ENCODE results near the gene RABL3.

DNA sequence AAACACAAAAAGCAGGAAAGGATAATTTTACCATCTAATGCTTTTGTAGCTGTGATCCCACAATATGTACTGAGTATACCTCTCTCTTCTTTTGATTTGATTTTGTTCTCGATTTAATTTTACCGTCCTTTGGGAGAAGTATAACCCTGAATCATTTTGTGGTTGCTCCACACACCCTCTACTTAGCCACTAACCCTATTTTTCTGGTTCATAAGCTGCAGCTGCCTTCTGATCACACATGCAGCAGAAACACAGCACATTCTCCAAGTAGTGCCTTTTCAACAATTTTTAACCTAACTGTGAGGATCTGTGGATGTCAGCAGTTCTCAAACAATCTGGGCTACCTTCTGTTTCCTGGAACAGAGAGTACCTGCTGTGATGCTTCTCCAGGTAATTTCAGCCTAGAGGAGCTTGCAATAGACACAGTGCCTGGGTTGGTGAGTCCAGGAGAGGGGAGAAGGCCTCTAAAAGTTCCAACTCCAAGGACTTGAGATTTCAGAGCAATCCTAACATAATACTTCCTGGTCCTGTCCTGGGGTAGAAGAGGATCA lies 100.5 kb downstream of the RABL3 start:
- TF ChIP-seq ZNF468 (CRISPR knock-in tag; IDR thresholded peaks at IDR 0.05), result no peak
- no peak for TF ChIP-seq ZZZ3 (CRISPR knock-in tag; IDR thresholded peaks at IDR 0.05; ENCODE audit: borderline replicate concordance)
- TF ChIP-seq CTCF (CRISPR knock-in tag; IDR thresholded peaks at IDR 0.05), result no peak
- TF ChIP-seq HBP1 (CRISPR knock-in tag; IDR thresholded peaks at IDR 0.05; ENCODE audit: low read depth), result no peak
- no peak for TF ChIP-seq TAF1 (CRISPR knock-in tag; IDR thresholded peaks at IDR 0.05)
- no peak for TF ChIP-seq SMC3 (IDR thresholded peaks at IDR 0.05; ENCODE audit: low read length)
- no peak for TF ChIP-seq CREM (IDR thresholded peaks at IDR 0.05)
- no peak for TF ChIP-seq CREM (CRISPR knock-in tag; IDR thresholded peaks at IDR 0.05)
- TF ChIP-seq EP300 (IDR thresholded peaks at IDR 0.05; ENCODE audit: low read depth in 2 of 2, low read length in 2 of 2), result no peak
- no peak for TF ChIP-seq EP300 (CRISPR knock-in tag; IDR thresholded peaks at IDR 0.05; ENCODE audit: borderline replicate concordance)
- TF ChIP-seq, protein P1, sequence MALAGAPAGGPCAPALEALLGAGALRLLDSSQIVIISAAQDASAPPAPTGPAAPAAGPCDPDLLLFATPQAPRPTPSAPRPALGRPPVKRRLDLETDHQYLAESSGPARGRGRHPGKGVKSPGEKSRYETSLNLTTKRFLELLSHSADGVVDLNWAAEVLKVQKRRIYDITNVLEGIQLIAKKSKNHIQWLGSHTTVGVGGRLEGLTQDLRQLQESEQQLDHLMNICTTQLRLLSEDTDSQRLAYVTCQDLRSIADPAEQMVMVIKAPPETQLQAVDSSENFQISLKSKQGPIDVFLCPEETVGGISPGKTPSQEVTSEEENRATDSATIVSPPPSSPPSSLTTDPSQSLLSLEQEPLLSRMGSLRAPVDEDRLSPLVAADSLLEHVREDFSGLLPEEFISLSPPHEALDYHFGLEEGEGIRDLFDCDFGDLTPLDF (CRISPR knock-in tag; IDR thresholded peaks at IDR 0.05), result no peak
- no peak for TF ChIP-seq ZFP36 (IDR thresholded peaks at IDR 0.05; ENCODE audit: borderline replicate concordance, low read depth, low read length, partially characterized antibody)
- no peak for TF ChIP-seq TCF7L2 (IDR thresholded peaks at IDR 0.05; ENCODE audit: low read depth, low read length)
- TF ChIP-seq, protein P2, sequence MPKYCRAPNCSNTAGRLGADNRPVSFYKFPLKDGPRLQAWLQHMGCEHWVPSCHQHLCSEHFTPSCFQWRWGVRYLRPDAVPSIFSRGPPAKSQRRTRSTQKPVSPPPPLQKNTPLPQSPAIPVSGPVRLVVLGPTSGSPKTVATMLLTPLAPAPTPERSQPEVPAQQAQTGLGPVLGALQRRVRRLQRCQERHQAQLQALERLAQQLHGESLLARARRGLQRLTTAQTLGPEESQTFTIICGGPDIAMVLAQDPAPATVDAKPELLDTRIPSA (CRISPR knock-in tag; IDR thresholded peaks at IDR 0.05; ENCODE audit: borderline replicate concordance), result no peak

All from HepG2 (cell line).